Endothelial cell of umbilical vein (primary cell): ENCODE data around the gene PRTN3. TPM values are rescaled to one million over a fixed set of nuclear protein-coding genes. Genes with fewer than 3 reads are reported as not detected.

Source experiments
- BruUV-seq: library from RNA; stranded (reverse); fragments of 400-500 nt; replicated peaks from 2 replicates; lab custom pipeline; 2021; lab: Mats Ljungman, UMichigan
- CTCF ChIA-PET: fragments of 300-600, 350-600 bp; sonication (Branson Sonifier 250); formaldehyde crosslinking; loops from one replicate; lab custom pipeline; 2021; ENCODE audit warnings: antibody characterized with exemption, inconsistent platforms; lab: Charles Lee
- POLR2A ChIA-PET: fragments of 300-600, 350-600 bp; sonication (Branson Sonifier 250); formaldehyde crosslinking; loops from one replicate; lab custom pipeline; 2021; ENCODE audit warnings: antibody characterized with exemption, inconsistent platforms; lab: Charles Lee
- DNase-seq: peaks from one replicate; pipeline ENCODE4 v3.0.0-alpha.2; 2011; ENCODE audit warnings: low read depth, low spot score
- FAIRE-seq: peaks from 2 replicates; lab custom pipeline; 2011; peaks lifted over from hg19 to GRCh38; lab: Jason Lieb, UNC
- H2AFZ ChIP-seq: 2 replicates; pipeline ENCODE4 v1.6.0; 2012; ENCODE audit warnings: low read depth, low read length, control low read depth, inconsistent platforms
- H3K27ac ChIP-seq: 2 replicates; pipeline ENCODE4 v1.5.1; 2011; ENCODE audit warnings: low read depth, mild to moderate bottlenecking, control low read depth, low read length, moderate library complexity; ENCODE audit not compliant: insufficient read depth
- H3K27me3 ChIP-seq, 2 experiments: 2 replicates each; pipeline versions ENCODE4 v1.6.0 to v1.6.1; 2011; ENCODE audit warnings: low read length in 2 of 2, mixed read lengths in 1 of 2; ENCODE audit not compliant: control insufficient read depth in 2 of 2, insufficient read depth in 2 of 2
- H3K36me3 ChIP-seq, 2 experiments: 2 replicates in 1 of 2; 3 replicates in 1 of 2; pipeline ENCODE4 v1.5.1; 2011; ENCODE audit warnings: low read length in 2 of 2, mild to moderate bottlenecking in 1 of 2, moderate library complexity in 1 of 2; ENCODE audit not compliant: control insufficient read depth in 2 of 2, insufficient read depth in 2 of 2; ENCODE audit errors: extremely low read depth in 1 of 2
- H3K4me1 ChIP-seq: 3 replicates; pipeline ENCODE4 v1.5.1; 2011; ENCODE audit warnings: mild to moderate bottlenecking, low read length; ENCODE audit not compliant: control insufficient read depth, insufficient read depth; ENCODE audit errors: extremely low read depth
- H3K4me2 ChIP-seq: 2 replicates; pipeline ENCODE4 v1.6.1; 2011; ENCODE audit warnings: low read length, control low read depth, mixed read lengths; ENCODE audit not compliant: insufficient read depth
- H3K4me3 ChIP-seq, 3 experiments: fragments of 200-600 bp in 1 of 3; sonication (generic), shearing (Covaris generic) in 1 of 3; replicated peaks in 1 of 3; 2 replicates each; pipeline ENCODE4 v1.5.1; 2011 to 2016; ENCODE audit warnings: control low read depth in 3 of 3, low read length in 3 of 3, mild to moderate bottlenecking in 2 of 3, inconsistent platforms in 1 of 3, low read depth in 1 of 3, moderate library complexity in 1 of 3; ENCODE audit not compliant: insufficient read depth in 1 of 3
- H3K79me2 ChIP-seq: 2 replicates; pipeline ENCODE4 v1.6.0; 2012; ENCODE audit warnings: low read length, inconsistent platforms; ENCODE audit not compliant: control insufficient read depth, insufficient read depth
- H3K9ac ChIP-seq: replicated peaks from 2 replicates; pipeline ENCODE3; 2011; ENCODE audit warnings: low read length, control low read depth; ENCODE audit not compliant: insufficient read depth; ENCODE audit errors: extremely low read depth
- H3K9me1 ChIP-seq: replicated peaks from 3 replicates; pipeline ENCODE4 v1.6.0; 2011; ENCODE audit warnings: mild to moderate bottlenecking, low read length; ENCODE audit not compliant: control insufficient read depth, insufficient read depth; ENCODE audit errors: extremely low read depth
- H3K9me3 ChIP-seq: replicated peaks from 2 replicates; pipeline ENCODE4 v1.5.1; 2012; ENCODE audit warnings: low read length, inconsistent platforms; ENCODE audit not compliant: control insufficient read depth, insufficient read depth
- H4K20me1 ChIP-seq: replicated peaks from 2 replicates; pipeline ENCODE3; 2011; ENCODE audit warnings: mild to moderate bottlenecking, low read length; ENCODE audit not compliant: control insufficient read depth, insufficient read depth; ENCODE audit errors: extremely low read depth
- CTCF ChIP-seq, 2 donors: IDR thresholded peaks; 1 replicate in 1 of 2; 2 replicates in 1 of 2; pipeline ENCODE4 v1.5.1; 2011; ENCODE audit warnings: low read length in 2 of 2, mild to moderate bottlenecking in 2 of 2, moderate library complexity in 2 of 2, control low read depth in 1 of 2, inconsistent platforms in 1 of 2, low read depth in 1 of 2; ENCODE audit not compliant: insufficient read depth in 1 of 2; ENCODE audit errors: extremely low read depth in 1 of 2
- GATA2 ChIP-seq: IDR thresholded peaks from 2 replicates; pipeline ENCODE4 v1.7.0; 2011; ENCODE audit warnings: low read depth, mild to moderate bottlenecking, moderate library complexity, mixed read lengths, low read length; ENCODE audit not compliant: insufficient read length, insufficient read depth
- JUN ChIP-seq: IDR thresholded peaks from 2 replicates; pipeline ENCODE4 v1.6.1; 2011; ENCODE audit warnings: borderline replicate concordance, low read depth; ENCODE audit not compliant: insufficient read length, insufficient read depth
- POLR2A ChIP-seq: IDR thresholded peaks from 2 replicates; pipeline ENCODE4 v1.6.1; 2012; ENCODE audit warnings: low read depth, mild to moderate bottlenecking, control low read depth, low read length
- POLR2AphosphoS5 ChIP-seq: IDR thresholded peaks from 2 replicates; pipeline ENCODE4 v1.6.1; 2012; ENCODE audit warnings: low read depth, mild to moderate bottlenecking, control low read depth, low read length, moderate library complexity; ENCODE audit not compliant: insufficient read depth
- dilution Hi-C: fragments of 300-500 bp; cut with MboI; formaldehyde crosslinking; loops from one replicate; pipeline ENCODE4 v1.15.0; 2019; ENCODE audit warnings: low sequenced_read_pairs; ENCODE audit not compliant: extremely low pct_ligation_motif_present
- intact Hi-C: fragments of 100-400 bp; cut with micrococcal nuclease; formaldehyde crosslinking; loops from one replicate; pipeline ENCODE4 v1.10.0; 2022
- polyA plus RNA-seq, 4 experiments: library from polyadenylated mRNA; depleted of rRNA in 3 of 4; stranded (reverse) in 3 of 4; unstranded in 1 of 4; fragments of >200 nt; gene quantifications; 2 replicates each; pipeline versions ENCODE4 v1.2.1 to v1.2.3, GENCODE V29; 2011 to 2012; ENCODE audit warnings: missing spikeins in 1 of 4
- total RNA-seq: library from RNA; stranded (reverse); gene quantifications from 2 replicates; pipeline ENCODE4 v1.2.3, GENCODE V29; 2021

PRTN3 gene
- total and polyA plus RNA-seq, 2 donors (not counting 3 experiments of a cell fraction or from before 2014, with no cell fraction given): not detected

- Histone ChIP-seq H3K9ac (no peak overlapping the region), H3K9me1 (no peaks in the 10 kb centered on the region), H3K79me2 (no peaks in the 10 kb centered on the region), H3K36me3 (peaks cover 0 to 16% of the 10 kb centered on the region in 2 experiments), H3K27me3 (no peaks in the 10 kb centered on the region), H3K9me3 (no peaks in the 10 kb centered on the region), H3K27ac (no peak overlapping the region), H3K4me1 (peaks cover 9% of the 10 kb centered on the region), H3K4me3 (no peak overlapping the region), H2AFZ (no peak overlapping the region), H3K4me2 (no peak overlapping the region), H4K20me1 (no peaks in the 10 kb centered on the region)
- ChIA-PET POLR2A (no interaction called here), CTCF (no interaction called here)
- intact Hi-C loops (loop anchor here (1.0 kb wide), 1 partner anchor 38 kb away; no protein-coding TSS in a partner anchor), dilution Hi-C loops (no loop called here)
- no TSS peak for BruUV-seq
- DNase-seq: no peak
- no peak for FAIRE-seq
- no peak for TF ChIP-seq POLR2A
- TF ChIP-seq GATA2: no peak
- TF ChIP-seq POLR2AphosphoS5: no peak
- TF ChIP-seq JUN: no peak
- TF ChIP-seq CTCF (IDR thresholded peaks at IDR 0.05; ENCODE audit: extremely low read depth in 1 of 2, insufficient read depth in 1 of 2, low read depth in 1 of 2, low read length in 2 of 2): no peak
Measured at GRCh38 chr19:870963-871401, 30.2 kb downstream of the PRTN3 start.
